Neural cell (in vitro differentiated cells): ENCODE measurements around the gene CCDC28A. TPM values are rescaled to one million over a fixed set of nuclear protein-coding genes. Genes with fewer than 3 reads are reported as not detected.
A peak's percentile ranks its signal among the peaks of the same experiment; 100 is the strongest.

Experiments used
- H2AFZ ChIP-seq: fragments of 200-600, 300-800 bp; sonication (generic), shearing (Covaris generic); 2 replicates; pipeline ENCODE4 v1.6.0; 2014; ENCODE audit warnings: low read depth, mild to moderate bottlenecking, antibody characterized with exemption, low read length, moderate library complexity
- H3F3A ChIP-seq: fragments of 200-600 bp; shearing (Covaris generic); 2 replicates; pipeline ENCODE4 v1.6.1; 2016; ENCODE audit warnings: mild to moderate bottlenecking, moderate library complexity, mixed read lengths, antibody characterized with exemption, low read length; ENCODE audit not compliant: insufficient read depth, poor library complexity, severe bottlenecking
- H3K27ac ChIP-seq: fragments of 200-600, 300-800 bp; sonication (generic), shearing (Covaris generic); 2 replicates; pipeline ENCODE4 v1.5.1; 2014; ENCODE audit warnings: mild to moderate bottlenecking, low read length, moderate library complexity
- H3K27me3 ChIP-seq: fragments of 300-800, 200-600 bp; sonication (generic), shearing (Covaris generic); 2 replicates; pipeline ENCODE4 v1.6.0; 2014; ENCODE audit warnings: mild to moderate bottlenecking, low read depth, low read length, moderate library complexity; ENCODE audit not compliant: insufficient read depth
- H3K36me3 ChIP-seq: fragments of 300-800, 200-600 bp; sonication (generic), shearing (Covaris generic); 2 replicates; pipeline ENCODE4 v1.5.1; 2014; ENCODE audit warnings: mild to moderate bottlenecking, antibody characterized with exemption, low read length, moderate library complexity; ENCODE audit not compliant: insufficient read depth
- H3K4me2 ChIP-seq: fragments of 300-800, 200-600 bp; sonication (generic), shearing (Covaris generic); 2 replicates; pipeline ENCODE4 v1.6.0; 2014; ENCODE audit warnings: mild to moderate bottlenecking, low read length
- H3K4me3 ChIP-seq: fragments of 300-800, 200-600 bp; sonication (generic), shearing (Covaris generic); 2 replicates; pipeline ENCODE4 v1.5.1; 2014; ENCODE audit warnings: mild to moderate bottlenecking, low read length, moderate library complexity
- H3K79me2 ChIP-seq: fragments of 200-600 bp; shearing (Covaris generic); replicated peaks from 2 replicates; pipeline ENCODE4 v1.6.0; 2014; ENCODE audit warnings: mild to moderate bottlenecking, low read length, moderate library complexity; ENCODE audit not compliant: insufficient read depth
- H3K9ac ChIP-seq: fragments of 300-800, 200-600 bp; sonication (generic), shearing (Covaris generic); 2 replicates; pipeline ENCODE4 v1.6.1; 2016; ENCODE audit warnings: mild to moderate bottlenecking, low read length, mixed read lengths
- H3K9me2 ChIP-seq: fragments of 200-600 bp; shearing (Covaris generic); 2 replicates; pipeline ENCODE4 v1.6.1; 2016; ENCODE audit warnings: mild to moderate bottlenecking, low read length, mixed read lengths; ENCODE audit not compliant: insufficient read depth
- H3K9me3 ChIP-seq: fragments of 200-600, 300-800 bp; sonication (generic), shearing (Covaris generic); 2 replicates; pipeline ENCODE4 v1.6.1; 2016; ENCODE audit warnings: mild to moderate bottlenecking, mixed run types, low read length, moderate library complexity, mixed read lengths
- H4K20me1 ChIP-seq: fragments of 200-600 bp; shearing (Covaris generic); 2 replicates; pipeline ENCODE4 v1.6.1; 2016; ENCODE audit warnings: mild to moderate bottlenecking, mixed run types; ENCODE audit not compliant: insufficient read depth
- CTCF ChIP-seq: fragments of 450-650 bp; IDR thresholded peaks from 2 replicates; pipeline ENCODE4 v1.5.1; 2014; ENCODE audit warnings: antibody characterized with exemption, mild to moderate bottlenecking, moderate library complexity; ENCODE audit not compliant: poor library complexity, severe bottlenecking
- EP300 ChIP-seq: fragments of 450-650 bp; conservative IDR thresholded peaks from 2 replicates; pipeline ENCODE4 v1.6.1; 2014; ENCODE audit warnings: antibody characterized with exemption, mild to moderate bottlenecking, moderate library complexity; ENCODE audit not compliant: poor library complexity, severe bottlenecking
- EZH2 ChIP-seq: fragments of 200-600, 300-800 bp; shearing (Covaris generic), sonication (generic); IDR thresholded peaks from 2 replicates; pipeline ENCODE4 v1.6.1; 2014; ENCODE audit warnings: antibody characterized with exemption, low read length, borderline replicate concordance, mild to moderate bottlenecking; ENCODE audit not compliant: insufficient read depth, poor library complexity, severe bottlenecking
- MXI1 ChIP-seq: fragments of 450-650 bp; conservative IDR thresholded peaks from 2 replicates; pipeline ENCODE4 v1.6.1; 2014; ENCODE audit warnings: antibody characterized with exemption, mild to moderate bottlenecking; ENCODE audit not compliant: poor library complexity, severe bottlenecking
- POLR2AphosphoS5 ChIP-seq: IDR thresholded peaks from 2 replicates; pipeline ENCODE4 v1.6.1; 2012
- RAD21 ChIP-seq: fragments of 450-650 bp; conservative IDR thresholded peaks from 2 replicates; pipeline ENCODE4 v1.6.1; 2014; ENCODE audit warnings: antibody characterized with exemption, mild to moderate bottlenecking, moderate library complexity
- REST ChIP-seq: IDR thresholded peaks from 2 replicates; pipeline ENCODE4 v1.6.1; 2012; ENCODE audit warnings: borderline replicate concordance
- SMC3 ChIP-seq: fragments of 450-650 bp; conservative IDR thresholded peaks from 2 replicates; pipeline ENCODE4 v1.6.1; 2014; ENCODE audit warnings: antibody characterized with exemption, mild to moderate bottlenecking, moderate library complexity; ENCODE audit not compliant: poor library complexity
- TAF1 ChIP-seq: IDR thresholded peaks from 2 replicates; pipeline ENCODE4 v1.6.1; 2012; ENCODE audit warnings: low read depth
- polyA plus RNA-seq: library from polyadenylated mRNA; depleted of rRNA; stranded (reverse); fragments of >200 nt; gene quantifications from 2 replicates; pipeline ENCODE4 v1.2.3, GENCODE V29; 2014

Gene CCDC28A
- polyA plus RNA-seq, 1 donor from 2014 or later: 10.6 TPM

- Histone ChIP-seq H3K79me2 (peaks cover 10% of the 10 kb centered on the region), H3K36me3 (no peaks in the 10 kb centered on the region), H3K9ac (peak overlapping the region; percentile 86), H2AFZ (peak overlapping the region; percentile 96), H3K4me2 (peak overlapping the region; percentile 98), H3K27me3 (no peaks in the 10 kb centered on the region), H4K20me1 (no peaks in the 10 kb centered on the region), H3K9me2 (no peaks in the 10 kb centered on the region), H3K9me3 (no peaks in the 10 kb centered on the region), H3K4me3 (peak overlapping the region; percentile 84), H3F3A (no peaks in the 10 kb centered on the region), H3K27ac (no peak overlapping the region)
- TF ChIP-seq POLR2AphosphoS5 (no peak), EZH2 (no peak), RAD21 (no peak), EP300 (no peak), TAF1 (no peak), REST (no peak), SMC3 (no peak), MXI1 (no peak), CTCF (no peak)
These were observed 801 bp downstream of the CCDC28A start for GRCh38 chr6:138774370-138774769.

GRCh38 chr6:138776659-138777058 lies 3.1 kb downstream of the CCDC28A start:
- Histone ChIP-seq H2AFZ (no peak overlapping the region), H3K36me3 (no peaks in the 10 kb centered on the region), H3K27me3 (no peaks in the 10 kb centered on the region), H3F3A (no peaks in the 10 kb centered on the region), H4K20me1 (no peaks in the 10 kb centered on the region), H3K9ac (no peak overlapping the region), H3K4me3 (no peak overlapping the region), H3K9me2 (no peaks in the 10 kb centered on the region), H3K4me2 (no peak overlapping the region), H3K9me3 (no peaks in the 10 kb centered on the region), H3K79me2 (peaks cover 10% of the 10 kb centered on the region), H3K27ac (no peak overlapping the region)
- no peak for TF ChIP-seq REST
- TF ChIP-seq EZH2: no peak
- no peak for TF ChIP-seq MXI1
- no peak for TF ChIP-seq RAD21
- TF ChIP-seq SMC3: no peak
- TF ChIP-seq EP300: no peak
- TF ChIP-seq CTCF: no peak
- no peak for TF ChIP-seq TAF1
- no peak for TF ChIP-seq POLR2AphosphoS5
